MV-4-11 (cell line): ENCODE measurements around the gene NQO1.
A peak's percentile ranks its signal among the peaks of the same experiment; 100 is the strongest.
"Not testable (repeated sequence)": the region's sequence is repeated elsewhere in the genome, so short reads cannot be mapped to it uniquely, and the experiment has no call there.

ENCODE experiments used
- DNase-seq: peaks from one replicate; lab custom pipeline; 2025; lab: John Stamatoyannopoulos, UW

Gene NQO1

DNA sequence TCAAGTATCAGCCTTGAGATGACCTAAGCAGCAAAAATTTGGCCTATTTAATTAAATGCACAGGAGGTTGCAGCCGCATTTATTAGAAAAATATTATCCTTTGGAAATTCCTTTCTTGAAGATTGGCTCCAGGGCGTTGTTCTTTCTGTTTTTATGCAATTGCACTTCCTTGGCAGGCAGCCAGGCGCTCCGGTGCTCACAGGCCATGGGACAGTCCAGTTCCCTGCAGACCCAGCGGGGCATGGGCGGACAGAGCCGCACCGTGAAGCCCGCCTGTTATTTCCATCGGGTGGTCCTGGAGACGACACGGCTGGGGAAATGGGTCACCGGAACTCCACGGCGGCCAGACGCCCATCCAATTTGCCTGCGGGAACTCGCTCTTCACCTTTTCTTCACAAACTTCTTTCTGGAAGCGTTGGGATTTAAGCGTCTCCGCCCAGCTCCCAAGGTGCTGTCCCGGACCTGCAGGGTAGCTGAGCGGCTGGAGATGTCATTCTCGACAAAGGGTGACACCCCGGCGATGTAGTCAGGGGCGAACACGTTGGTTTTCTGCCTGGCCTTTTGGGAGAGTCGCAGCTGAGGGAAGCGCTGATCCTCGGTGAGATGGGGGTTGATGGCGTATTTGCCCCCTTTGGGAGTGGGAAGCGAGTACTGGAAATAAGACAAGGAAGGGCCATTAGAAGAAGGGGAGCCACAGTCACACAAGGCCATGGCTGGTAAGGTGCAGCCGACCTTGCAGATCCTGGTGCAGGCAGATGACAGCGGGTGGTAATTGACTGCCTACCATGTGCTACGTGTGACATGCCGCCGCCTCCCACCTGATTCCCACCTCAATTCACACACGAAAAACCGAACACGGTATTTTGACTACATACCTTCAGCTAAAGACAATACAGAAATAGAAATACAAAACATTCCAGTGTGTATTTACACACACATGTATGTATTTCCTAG, 15.9 kb upstream of the NQO1 start:
- no peak for DNase-seq

DNA sequence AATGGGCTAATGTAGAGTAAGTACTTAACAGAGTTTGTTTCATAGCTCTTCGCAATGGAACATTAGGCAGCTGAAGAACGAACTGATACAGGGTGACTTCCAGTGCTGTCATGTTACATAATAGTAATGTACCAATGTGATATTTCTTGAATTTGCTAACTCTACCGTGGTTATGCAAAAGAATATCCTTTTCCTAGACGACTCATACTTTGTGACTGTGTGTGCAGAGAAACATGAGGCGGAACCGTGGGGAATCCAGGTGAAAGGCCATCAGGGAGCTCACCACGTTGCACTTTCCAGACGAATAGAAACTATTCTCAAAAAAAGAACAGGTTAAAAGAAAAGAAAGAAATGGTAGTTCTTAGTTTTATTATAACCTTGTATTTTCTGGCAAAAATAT, 15.2 kb upstream of the NQO1 start:
- DNase-seq = no peak

GRCh38 chr16:69732101-69732500, 5.7 kb upstream of the NQO1 start:
- no peak for DNase-seq

DNA sequence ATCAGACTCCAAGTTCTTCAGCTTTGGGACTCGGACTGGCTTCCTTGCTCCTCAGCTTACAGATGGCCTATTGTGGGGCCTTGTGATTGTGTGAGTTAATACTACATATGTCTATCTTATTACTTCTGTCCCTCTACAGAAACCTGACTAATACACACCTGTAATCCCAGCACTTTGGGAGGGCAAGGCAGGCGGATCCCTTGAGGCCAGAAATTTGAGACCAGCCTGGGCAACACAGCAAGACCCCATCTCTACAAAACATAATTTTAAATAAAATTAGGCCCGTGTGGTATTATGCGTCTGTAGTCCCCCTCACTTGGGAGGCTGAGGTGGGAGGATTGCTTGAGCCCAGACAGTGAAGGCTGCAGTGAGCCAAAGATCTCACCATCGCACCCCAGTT, 4.9 kb upstream of the NQO1 start:
- DNase-seq = not testable (repeated sequence)

DNA sequence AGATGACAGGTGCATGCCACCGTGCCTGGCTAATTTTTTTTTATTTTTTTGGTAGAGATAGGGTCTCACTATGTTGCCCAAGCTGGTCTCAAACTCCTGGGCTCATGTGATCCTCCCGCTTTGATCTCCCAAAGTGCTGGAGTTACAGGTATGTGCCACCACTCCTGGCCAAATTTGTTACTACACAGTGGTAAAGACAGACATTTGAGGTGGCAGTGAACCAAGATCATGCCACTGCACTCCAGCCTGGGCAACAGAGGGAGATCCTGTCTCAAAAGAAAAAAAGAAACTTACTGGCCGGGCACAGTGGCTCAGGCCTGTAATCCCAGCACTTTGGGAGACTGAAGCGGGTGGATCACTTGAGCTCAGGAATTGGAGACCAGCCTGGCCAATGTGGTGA, 2.7 kb upstream of the NQO1 start:
- DNase-seq = not testable (repeated sequence)

GRCh38 chr16:69727916-69728270, 1.5 kb upstream of the NQO1 start:
- DNase-seq = no peak

- DNase-seq = no peak
Measured at GRCh38 chr16:69725480-69726312, 664 bp downstream of the NQO1 start.

- no peak for DNase-seq
Measured at GRCh38 chr16:69724981-69725479, 1.3 kb downstream of the NQO1 start.

DNA sequence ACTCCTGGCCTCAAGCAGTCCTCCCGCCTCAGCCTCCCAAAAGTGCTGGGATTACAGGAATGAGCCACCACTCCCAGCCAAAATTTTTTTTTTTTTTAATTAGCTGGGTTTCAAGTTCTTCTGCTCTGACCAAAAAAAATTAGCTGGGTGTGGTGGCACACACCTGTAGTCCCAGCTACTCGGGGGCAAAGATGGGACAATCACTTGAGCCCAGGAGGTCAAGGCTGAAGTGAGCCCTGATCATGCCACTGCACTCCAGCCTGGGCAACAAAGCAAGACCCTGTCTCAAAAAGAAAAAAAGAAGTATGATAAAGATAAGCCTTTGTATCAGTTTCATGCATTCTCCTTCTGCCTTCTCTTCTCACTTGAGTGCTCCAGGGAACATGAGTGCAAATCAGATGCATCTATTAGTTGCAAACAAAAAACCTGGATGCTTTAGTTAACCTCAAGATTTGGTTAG, 1.9 kb downstream of the NQO1 start:
- no peak for DNase-seq

GRCh38 chr16:69721441-69721957, 4.9 kb downstream of the NQO1 start:
- no peak for DNase-seq

GRCh38 chr16:69720822-69721430, 5.4 kb downstream of the NQO1 start:
- DNase-seq = no peak

GRCh38 chr16:69718111-69718764, 8.1 kb downstream of the NQO1 start:
- DNase-seq = no peak

DNA sequence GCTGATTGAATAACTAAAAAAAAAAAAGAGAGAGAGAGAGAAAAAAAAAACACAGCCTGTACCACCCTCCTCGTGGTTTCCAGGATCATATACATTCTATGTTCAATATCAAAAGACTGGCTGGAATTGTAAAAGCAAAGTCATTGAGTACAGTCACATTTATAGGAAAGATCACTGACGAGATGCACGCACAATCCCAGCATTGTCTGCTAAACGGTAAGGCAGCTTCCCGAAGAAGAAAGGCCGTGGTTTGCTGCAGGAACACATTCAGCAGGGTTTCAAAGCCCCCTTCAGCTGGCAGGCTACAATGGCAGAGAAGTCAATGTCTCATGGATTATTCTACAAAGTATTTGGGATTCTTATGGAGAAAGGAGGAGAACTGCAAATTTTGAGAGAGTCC, 9.3 kb downstream of the NQO1 start:
- no peak for DNase-seq

DNA sequence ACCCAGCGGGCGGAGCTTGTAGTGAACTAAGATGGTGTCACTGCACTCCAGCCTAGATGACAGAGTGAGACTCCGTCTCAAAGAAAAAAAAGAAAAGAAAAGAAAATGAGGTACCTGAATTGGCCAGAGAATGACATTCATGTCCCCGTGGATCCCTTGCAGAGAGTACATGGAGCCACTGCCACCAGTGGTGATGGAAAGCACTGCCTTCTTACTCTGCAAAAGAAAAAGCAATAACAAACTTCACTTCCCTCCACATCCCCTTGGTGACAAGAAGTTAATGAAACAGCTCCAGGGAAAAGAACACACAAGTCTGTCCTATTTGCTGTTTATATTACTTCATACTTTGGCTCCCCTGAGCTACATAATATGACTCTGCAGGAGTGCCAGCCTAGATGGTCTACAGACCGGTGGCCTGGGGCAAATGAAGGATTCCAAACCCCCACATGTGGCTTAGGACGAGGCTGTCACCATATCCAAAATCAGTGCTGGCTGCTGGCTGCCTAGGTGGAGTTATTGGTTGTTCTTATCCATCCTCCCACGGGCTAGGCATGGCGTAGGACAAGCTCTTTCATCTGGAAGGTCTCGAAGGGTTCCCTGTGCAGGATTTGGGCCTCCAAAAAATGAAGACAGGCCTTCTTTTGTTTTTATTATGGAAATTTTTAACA, 13.3 kb downstream of the NQO1 start:
- no peak for DNase-seq

DNA sequence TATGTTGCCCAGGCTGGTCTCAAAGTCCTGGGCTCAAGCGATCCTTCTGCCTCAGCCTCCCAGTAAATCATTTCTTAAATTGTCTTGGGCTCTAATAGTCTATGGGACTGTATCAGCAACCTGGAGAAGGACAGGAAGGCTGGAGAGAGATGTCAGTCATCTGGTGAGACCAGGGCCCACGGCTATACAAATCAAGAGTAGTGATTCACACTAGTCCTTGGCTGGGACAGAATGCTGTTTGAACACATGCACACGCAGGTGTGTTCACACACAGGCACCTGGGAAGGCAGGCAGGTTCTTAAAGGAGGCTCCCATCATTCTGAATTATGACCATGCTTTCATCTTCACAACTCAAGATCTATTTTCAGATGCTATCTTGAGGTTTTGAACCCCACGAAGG, 14.1 kb downstream of the NQO1 start:
- DNase-seq = no peak

DNA sequence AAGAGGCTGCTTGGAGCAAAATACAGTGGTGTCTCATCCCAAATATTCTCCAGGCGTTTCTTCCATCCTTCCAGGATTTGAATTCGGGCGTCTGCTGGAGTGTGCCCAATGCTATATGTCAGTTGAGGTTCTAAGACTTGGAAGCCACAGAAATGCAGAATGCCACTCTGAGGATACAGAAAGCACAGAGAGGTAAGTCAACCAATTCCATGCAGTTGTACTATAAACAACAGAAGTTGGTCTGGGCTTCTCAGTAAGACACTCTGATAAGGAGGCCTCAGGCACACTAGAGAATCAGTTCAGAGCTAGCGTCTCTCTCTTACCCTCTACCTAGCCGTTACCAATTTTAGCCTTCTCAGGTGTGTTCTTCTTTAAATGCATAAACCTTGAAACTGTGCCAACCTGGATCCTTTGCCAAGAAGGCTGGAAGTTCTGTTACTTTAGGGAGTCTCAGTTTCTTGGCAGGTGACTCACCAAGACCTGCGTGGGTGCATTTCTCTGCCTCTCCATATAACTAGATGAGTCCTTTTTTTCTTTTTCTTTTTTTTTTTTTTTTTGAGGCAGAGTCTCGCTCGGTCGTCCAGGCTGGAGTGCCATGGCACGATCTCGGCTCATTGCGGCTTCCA, 15.1 kb downstream of the NQO1 start:
- DNase-seq = no peak

- peak; percentile 52 for DNase-seq
Measured at GRCh38 chr16:69709456-69710084, 16.8 kb downstream of the NQO1 start.

DNA sequence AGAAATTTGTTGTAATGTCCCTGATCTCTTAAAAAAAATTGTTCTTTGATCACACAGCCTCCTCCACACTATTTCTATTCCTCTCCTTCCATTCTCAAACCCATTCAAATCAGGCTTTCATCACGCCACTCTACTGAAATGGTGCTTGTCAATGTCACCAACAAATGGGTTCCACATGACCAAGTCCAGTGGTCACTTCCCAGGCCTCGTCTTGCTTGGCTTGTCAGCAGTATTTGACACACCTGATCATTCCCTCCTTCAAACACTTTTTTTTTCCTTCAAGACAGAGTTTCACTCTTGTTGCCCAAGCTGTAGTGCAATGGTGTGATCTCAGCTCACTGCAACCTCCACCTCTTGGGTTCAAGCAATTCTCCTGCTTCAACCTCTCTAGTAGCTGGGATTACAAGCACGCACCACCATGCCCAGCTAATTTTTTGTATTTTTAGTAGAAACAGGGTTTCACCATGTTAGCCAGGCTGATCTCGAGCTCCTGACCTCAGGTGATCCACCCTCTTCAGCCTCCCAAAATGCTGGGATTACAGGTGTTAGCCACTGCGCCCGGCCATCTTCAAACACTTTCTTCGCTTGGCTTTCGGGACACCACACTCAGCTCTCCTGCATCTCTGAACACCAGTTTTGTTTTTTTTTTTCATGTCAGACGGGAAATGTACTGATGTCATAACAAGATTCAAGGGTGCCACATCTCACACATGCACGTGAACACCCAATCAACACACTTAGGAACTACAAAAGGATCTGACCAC, 18.3 kb downstream of the NQO1 start:
- no peak for DNase-seq

DNA sequence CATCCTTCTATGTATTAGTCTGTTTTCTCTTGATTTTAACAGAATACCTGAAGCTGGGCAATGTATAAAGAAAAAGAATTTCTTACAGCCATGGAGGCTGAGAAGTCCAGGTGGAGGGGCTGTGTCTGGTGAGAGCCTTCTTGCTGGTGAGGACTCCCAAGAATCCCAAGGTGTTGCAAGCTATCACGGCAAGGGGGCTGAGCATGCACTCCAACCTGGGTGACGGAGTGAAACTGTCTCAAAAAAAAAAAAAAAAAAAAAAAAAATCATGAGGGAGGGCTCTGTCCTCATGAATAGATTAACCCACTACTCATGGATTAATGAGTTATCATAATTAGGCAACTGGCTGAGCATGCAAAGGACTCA, 19.4 kb downstream of the NQO1 start:
- DNase-seq = no peak
